ENCODE results near the gene GBE1. TPM values are rescaled to one million over a fixed set of nuclear protein-coding genes. Genes with fewer than 3 reads are reported as not detected.

GBE1 gene
- total and polyA plus RNA-seq, 9 of the 15 experiments (the other 6 are each of a cell fraction or from before 2014, with no cell fraction given): 7.9 to 25.6 (median 13.1) TPM

- DNase-seq (ENCODE audit: extremely low read depth in 1 of 4, low spot score in 3 of 4) (no peak), ATAC-seq (no peak), FAIRE-seq (no peak)
- WGBS (ENCODE audit: insufficient coverage, low coverage, missing lambda C conversion rate): 64% methylated on average over 1 of the region's 1 CpG
- H3K79me2 ChIP-seq (ENCODE audit: control insufficient read depth, insufficient read depth, low read length): no peaks in the 10 kb centered on the region
- ChIA-PET POLR2A (no interaction called here), CTCF (ENCODE audit: low intra/inter-chr PET ratio) (no interaction called here)
- TF ChIP-seq TARDBP (IDR thresholded peaks at IDR 0.05): no peak
- no peak for TF ChIP-seq ZNF778 (CRISPR knock-in tag; IDR thresholded peaks at IDR 0.05)
- no peak for TF ChIP-seq SP2 (IDR thresholded peaks at IDR 0.05; ENCODE audit: extremely low read depth, low read depth, low read length, poor library complexity, severe bottlenecking)
- TF ChIP-seq SAFB (IDR thresholded peaks at IDR 0.05; ENCODE audit: borderline replicate concordance, low read depth, low read length): no peak
- no peak for TF ChIP-seq BHLHE40 (IDR thresholded peaks at IDR 0.05; ENCODE audit: low read length)
- TF ChIP-seq ZNF695 (CRISPR knock-in tag; IDR thresholded peaks at IDR 0.05): no peak
- no peak for TF ChIP-seq NUFIP1 (IDR thresholded peaks at IDR 0.05; ENCODE audit: partially characterized antibody)
- TF ChIP-seq ZC3H11A (IDR thresholded peaks at IDR 0.05; ENCODE audit: low read depth, low read length): no peak
- TF ChIP-seq FOSL1 (tag; conservative IDR thresholded peaks at IDR 0.05): no peak
- no peak for TF ChIP-seq ZFP36 (IDR thresholded peaks at IDR 0.05; ENCODE audit: low read depth, low read length, partially characterized antibody)
- no peak for TF ChIP-seq SIRT6 (IDR thresholded peaks at IDR 0.05; ENCODE audit: low read depth, low read length)
- TF ChIP-seq ERF (CRISPR knock-in tag; IDR thresholded peaks at IDR 0.05): no peak
- TF ChIP-seq ZNF707 (CRISPR knock-in tag; conservative IDR thresholded peaks at IDR 0.05): no peak
- H3K4me2 ChIP-seq (ENCODE audit: insufficient read depth, low read length): no peak overlapping the region
- H3K9me1 ChIP-seq (ENCODE audit: control insufficient read depth, insufficient read depth, low read length): no peaks in the 10 kb centered on the region
- H3K27ac ChIP-seq (ENCODE audit: extremely low read depth, low read depth, low read length): no peak overlapping the region
- no peaks in the 10 kb centered on the region for H3K36me3 ChIP-seq (ENCODE audit: control insufficient read depth, insufficient read depth, low read length)
- intact Hi-C loops (cut with micrococcal nuclease) (no loop called here), in situ Hi-C loops (cut with MboI) (loop anchor here (10.0 kb wide), 1 partner anchor 1967 kb away; no protein-coding TSS in a partner anchor)
- H3K9me3 ChIP-seq (replicated peaks; ENCODE audit: control insufficient read depth, insufficient read depth, low read depth, low read length): no peaks in the 10 kb centered on the region
- H3K9ac ChIP-seq (ENCODE audit: insufficient read depth in 1 of 2, low read depth in 2 of 2, low read length in 2 of 2): no peak overlapping the region
- no peaks in the 10 kb centered on the region for H3K27me3 ChIP-seq (ENCODE audit: control insufficient read depth in 2 of 2, insufficient read depth in 2 of 2, low read length in 2 of 2)
- no peaks in the 10 kb centered on the region for H3K4me1 ChIP-seq (replicated peaks in 1 of 2; ENCODE audit: control insufficient read depth in 2 of 2, insufficient read depth in 2 of 2, low read length in 2 of 2)
- H3K4me3 ChIP-seq: no peak overlapping the region
- H4K20me1 ChIP-seq (replicated peaks; ENCODE audit: control insufficient read depth, insufficient read depth, low read length): no peaks in the 10 kb centered on the region
- no TSS peak for BruUV-seq (replicated peaks)
- no peak overlapping the region for H2AFZ ChIP-seq (ENCODE audit: low read depth, low read length)
Measured at GRCh38 chr3:81502236-81502635, 259.2 kb downstream of the GBE1 start.
